GM12878 (cell line): ENCODE results near the gene ETDC. TPM values are rescaled to one million over a fixed set of nuclear protein-coding genes. Genes with fewer than 3 reads are reported as not detected.

Source experiments
- ATAC-seq: fragments of 200-7000 bp; cut with Tn5 transposase; 3 replicates; pipeline ENCODE4 v1.9.1; 2020; ENCODE audit warnings: mild to moderate bottlenecking, moderate library complexity
- BruUV-seq: library from RNA; stranded (reverse); fragments of 400-500 nt; replicated peaks from 2 replicates; lab custom pipeline; 2021; lab: Mats Ljungman, UMichigan
- CTCF ChIA-PET: fragments of 300-600 bp; sonication (Branson Sonifier 250); formaldehyde crosslinking; extraction: SDS; loops from one replicate; lab custom pipeline; 2021; ENCODE audit warnings: inconsistent platforms; lab: Yijun Ruan, JAX
- POLR2A ChIA-PET: fragments of 350-600 bp; formaldehyde crosslinking; extraction: SDS; loops from one replicate; lab custom pipeline; 2021; ENCODE audit warnings: inconsistent platforms; lab: Charles Lee
- RAD21 ChIA-PET: fragments of 300-600 bp; sonication (Branson Sonifier 250); formaldehyde crosslinking; loops from one replicate; lab custom pipeline; 2023; ENCODE audit warnings: antibody characterized with exemption; ENCODE audit not compliant: unreplicated experiment; lab: Charles Lee
- SMC1A ChIA-PET: fragments of 300-600 bp; sonication (Branson Sonifier 250); formaldehyde crosslinking; loops from one replicate; lab custom pipeline; 2023; ENCODE audit not compliant: unreplicated experiment, uncharacterized antibody; lab: Charles Lee
- DNase-seq: peaks from one replicate; pipeline ENCODE4 v3.0.0-alpha.2; 2011; ENCODE audit warnings: low read depth, low spot score
- FAIRE-seq: peaks from 3 replicates; lab custom pipeline; 2011; peaks lifted over from hg19 to GRCh38; lab: Jason Lieb, UNC
- H2AFZ ChIP-seq: 2 replicates; pipeline ENCODE4 v1.6.0; 2011; ENCODE audit warnings: low read depth, low read length, control low read depth; ENCODE audit not compliant: control insufficient read depth
- H3K27ac ChIP-seq: 2 replicates; pipeline ENCODE4 v1.5.1; 2011; ENCODE audit warnings: control low read depth; ENCODE audit not compliant: control insufficient read depth, insufficient read depth
- H3K27me3 ChIP-seq, 2 experiments: replicated peaks in 1 of 2; 2 replicates each; pipeline versions ENCODE4 v1.6.0 to v1.6.1; 2011; ENCODE audit warnings: low read length in 1 of 2; ENCODE audit not compliant: control insufficient read depth in 2 of 2, insufficient read depth in 2 of 2
- H3K36me3 ChIP-seq, 2 experiments: 2 replicates each; pipeline ENCODE4 v1.5.1; 2011; ENCODE audit warnings: low read length in 1 of 2; ENCODE audit not compliant: control insufficient read depth in 2 of 2, insufficient read depth in 2 of 2
- H3K4me1 ChIP-seq: 2 replicates; pipeline ENCODE4 v1.6.1; 2011; ENCODE audit warnings: mild to moderate bottlenecking, low read length, moderate library complexity, mixed read lengths; ENCODE audit not compliant: control insufficient read depth, insufficient read depth
- H3K4me2 ChIP-seq: 2 replicates; pipeline ENCODE4 v1.6.0; 2011; ENCODE audit warnings: control low read depth; ENCODE audit not compliant: control insufficient read depth, insufficient read depth
- H3K4me3 ChIP-seq: fragments of 200-600 bp; sonication (generic); 2 replicates; pipeline ENCODE4 v1.5.1; 2016
- H3K79me2 ChIP-seq: 2 replicates; pipeline ENCODE4 v1.6.0; 2011; ENCODE audit warnings: low read length; ENCODE audit not compliant: control insufficient read depth, insufficient read depth
- H3K9ac ChIP-seq: 2 replicates; pipeline ENCODE4 v1.8.0; 2011; ENCODE audit warnings: low read length, control low read depth, mixed read lengths; ENCODE audit not compliant: control insufficient read depth, insufficient read depth
- H3K9me3 ChIP-seq: replicated peaks from 3 replicates; pipeline ENCODE4 v1.5.1; 2011; ENCODE audit warnings: mild to moderate bottlenecking, low read length; ENCODE audit not compliant: control insufficient read depth, insufficient read depth
- H4K20me1 ChIP-seq: 2 replicates; pipeline ENCODE4 v1.6.0; 2011; ENCODE audit not compliant: control insufficient read depth, insufficient read depth
- IKZF2 ChIP-seq, 2 experiments: fragments of 450-650 bp; IDR thresholded peaks; 2 replicates each; pipeline ENCODE4 v1.6.1; 2017; ENCODE audit warnings: mild to moderate bottlenecking in 2 of 2, moderate library complexity in 2 of 2
- MEF2A ChIP-seq: IDR thresholded peaks from 2 replicates; pipeline ENCODE4 v1.6.1; 2011; ENCODE audit warnings: low read depth, mild to moderate bottlenecking, low read length, moderate library complexity; ENCODE audit not compliant: insufficient read depth
- RUNX3 ChIP-seq: IDR thresholded peaks from 2 replicates; pipeline ENCODE4 v1.6.1; 2012; ENCODE audit warnings: low read length, inconsistent platforms
- YY1 ChIP-seq: IDR thresholded peaks from 2 replicates; pipeline ENCODE4 v1.6.1; 2011; ENCODE audit warnings: low read depth, mild to moderate bottlenecking, low read length
- ZSCAN29 ChIP-seq: fragments of 450-650 bp; IDR thresholded peaks from 2 replicates; pipeline ENCODE4 v1.6.1; 2017; ENCODE audit warnings: mild to moderate bottlenecking, moderate library complexity
- WGBS: methylation state at CpG from one replicate; pipeline ENCODE4 v1.1.6; 2016; ENCODE audit warnings: low lambda C conversion rate; ENCODE audit not compliant: insufficient replicate concordance, insufficient coverage; ENCODE audit errors: missing lambda C conversion rate; 5-methylcytosine and 5-hydroxymethylcytosine counted together
- in situ Hi-C: fragments of 300-500 bp; cut with MboI; formaldehyde crosslinking; loops from 9 replicates; pipeline ENCODE4 v1.14.3; 2018; ENCODE audit warnings: mixed read lengths
- intact Hi-C: fragments of 100-400 bp; cut with micrococcal nuclease; formaldehyde crosslinking; loops from one replicate; pipeline ENCODE4 v1.14.2; 2022; ENCODE audit not compliant: unreplicated experiment
- polyA plus RNA-seq, 11 experiments: library from polyadenylated mRNA; depleted of rRNA in 4 of 11; unstranded in 6 of 11; stranded (reverse) in 5 of 11; fragments of >200 nt; fragmentation: Nextera tagmentation in 4 of 11; fragmentation: Illumina TruSeq in 1 of 11; extraction: Ambion mirVana in 4 of 11; extraction: Trizol in 1 of 11; gene quantifications; 1 replicate in 1 of 11; 2 replicates in 10 of 11; pipeline versions ENCODE4 v1.2.1 to v1.2.3, GENCODE V29; 2011 to 2016; ENCODE audit warnings: inconsistent platforms in 2 of 11, missing spikeins in 2 of 11, low read depth in 1 of 11
- total RNA-seq, 4 experiments: library from RNA; depleted of rRNA in 3 of 4; stranded (reverse); fragments of >200 nt in 3 of 4; fragmentation: Illumina TruSeq in 1 of 4; extraction: Trizol in 1 of 4; gene quantifications; 2 replicates each; pipeline versions ENCODE4 v1.2.1 to v1.2.3, GENCODE V29; 2013 to 2021
- TF ChIP-seq, protein P1 (sequence below): fragments of 450-650 bp; formaldehyde crosslinking; IDR thresholded peaks from 2 replicates; pipeline ENCODE4 v1.4.0; 2020; ENCODE audit warnings: mild to moderate bottlenecking, moderate library complexity
- TF ChIP-seq, protein P2 (sequence below): IDR thresholded peaks from 2 replicates; pipeline ENCODE4 v1.6.1; 2012; ENCODE audit warnings: low read depth, low read length, improper control_type of control experiment
- TF ChIP-seq, protein P3 (sequence below): IDR thresholded peaks from 2 replicates; pipeline ENCODE4 v1.6.1; 2012; ENCODE audit warnings: mild to moderate bottlenecking, low read depth, low read length
- TF ChIP-seq, protein P4 (sequence below): fragments of 450-650 bp; IDR thresholded peaks from 2 replicates; pipeline ENCODE4 v1.6.1; 2016; ENCODE audit warnings: mild to moderate bottlenecking, moderate library complexity, borderline replicate concordance

The ETDC gene
- total and polyA plus RNA-seq, 10 of the 15 experiments (the other 5 are each of a cell fraction or from before 2014, with no cell fraction given), result not detected

DNA sequence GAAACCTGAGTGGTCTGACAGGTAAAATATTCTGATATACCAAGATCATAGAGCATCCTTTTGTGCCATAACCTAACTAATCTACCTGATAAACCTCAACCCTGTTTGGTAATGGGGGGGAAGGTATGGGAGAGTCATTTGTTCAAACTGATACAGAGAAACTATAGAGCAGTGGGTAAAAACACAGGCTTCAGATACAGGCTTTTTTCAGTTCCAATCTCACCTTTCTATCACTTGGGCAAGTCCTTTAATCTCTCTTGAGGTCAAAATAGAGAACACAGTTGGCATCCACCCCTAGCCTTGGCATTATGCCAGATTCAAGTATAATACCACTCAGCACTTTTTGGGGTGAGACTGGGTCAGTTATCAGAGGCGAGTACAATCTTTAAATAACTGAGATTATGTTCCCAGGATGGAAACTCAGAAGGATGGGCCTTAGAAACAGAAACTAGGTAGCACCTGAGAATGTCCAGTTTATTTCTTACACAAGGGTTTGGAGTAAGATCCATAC lies 880 bp upstream of the ETDC start (continued):
- TF ChIP-seq, protein P1, sequence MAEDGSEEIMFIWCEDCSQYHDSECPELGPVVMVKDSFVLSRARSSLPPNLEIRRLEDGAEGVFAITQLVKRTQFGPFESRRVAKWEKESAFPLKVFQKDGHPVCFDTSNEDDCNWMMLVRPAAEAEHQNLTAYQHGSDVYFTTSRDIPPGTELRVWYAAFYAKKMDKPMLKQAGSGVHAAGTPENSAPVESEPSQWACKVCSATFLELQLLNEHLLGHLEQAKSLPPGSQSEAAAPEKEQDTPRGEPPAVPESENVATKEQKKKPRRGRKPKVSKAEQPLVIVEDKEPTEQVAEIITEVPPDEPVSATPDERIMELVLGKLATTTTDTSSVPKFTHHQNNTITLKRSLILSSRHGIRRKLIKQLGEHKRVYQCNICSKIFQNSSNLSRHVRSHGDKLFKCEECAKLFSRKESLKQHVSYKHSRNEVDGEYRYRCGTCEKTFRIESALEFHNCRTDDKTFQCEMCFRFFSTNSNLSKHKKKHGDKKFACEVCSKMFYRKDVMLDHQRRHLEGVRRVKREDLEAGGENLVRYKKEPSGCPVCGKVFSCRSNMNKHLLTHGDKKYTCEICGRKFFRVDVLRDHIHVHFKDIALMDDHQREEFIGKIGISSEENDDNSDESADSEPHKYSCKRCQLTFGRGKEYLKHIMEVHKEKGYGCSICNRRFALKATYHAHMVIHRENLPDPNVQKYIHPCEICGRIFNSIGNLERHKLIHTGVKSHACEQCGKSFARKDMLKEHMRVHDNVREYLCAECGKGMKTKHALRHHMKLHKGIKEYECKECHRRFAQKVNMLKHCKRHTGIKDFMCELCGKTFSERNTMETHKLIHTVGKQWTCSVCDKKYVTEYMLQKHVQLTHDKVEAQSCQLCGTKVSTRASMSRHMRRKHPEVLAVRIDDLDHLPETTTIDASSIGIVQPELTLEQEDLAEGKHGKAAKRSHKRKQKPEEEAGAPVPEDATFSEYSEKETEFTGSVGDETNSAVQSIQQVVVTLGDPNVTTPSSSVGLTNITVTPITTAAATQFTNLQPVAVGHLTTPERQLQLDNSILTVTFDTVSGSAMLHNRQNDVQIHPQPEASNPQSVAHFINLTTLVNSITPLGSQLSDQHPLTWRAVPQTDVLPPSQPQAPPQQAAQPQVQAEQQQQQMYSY (CRISPR knock-in tag), result no peak
- no peak for TF ChIP-seq IKZF2 (IDR thresholded peaks at IDR 0.05)
- no peak for TF ChIP-seq MEF2A
- TF ChIP-seq, all 136 proteins: peak for 0

DNA sequence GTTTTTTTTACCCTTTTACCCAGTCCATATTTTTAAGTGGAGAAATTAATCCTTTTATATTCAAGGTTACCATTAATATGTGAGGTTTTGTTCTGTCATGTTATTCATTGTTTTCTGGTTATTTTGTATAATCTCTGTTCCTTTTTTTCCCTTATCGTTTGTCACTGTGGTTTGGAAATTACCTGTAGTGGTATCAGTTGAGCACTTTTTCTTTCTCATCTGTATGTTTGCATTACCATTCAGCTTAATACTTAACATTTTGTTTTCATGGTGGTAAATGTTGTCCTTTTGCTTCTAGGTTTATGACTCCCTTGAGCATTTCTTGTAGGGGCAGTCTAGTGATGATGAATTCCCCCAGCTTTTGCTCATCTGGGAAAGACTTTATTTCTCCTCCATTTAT lies 6.6 kb downstream of the ETDC start:
- ChIA-PET RAD21 (no interaction called here), CTCF (interaction anchor here (1.1 to 1.4 kb wide), 2 partner anchors 20 to 26 kb away, joined by 3 to 4 read pairs; no protein-coding TSS in a partner anchor), SMC1A (no interaction called here), POLR2A (no interaction called here)
- Histone ChIP-seq H3K27me3 (no peaks in the 10 kb centered on the region), H3K27ac (no peak overlapping the region), H3K9ac (no peak overlapping the region), H2AFZ (no peak overlapping the region), H3K36me3 (no peaks in the 10 kb centered on the region; a peak in 1 of 4 replicates), H3K4me1 (no peaks in the 10 kb centered on the region), H3K4me3 (no peak overlapping the region), H4K20me1 (no peaks in the 10 kb centered on the region), H3K9me3 (peaks cover 9% of the 10 kb centered on the region; the same call in 2 of the 3 replicates), H3K4me2 (no peak overlapping the region), H3K79me2 (no peaks in the 10 kb centered on the region)
- WGBS, result 4% methylated on average over 1 of the region's 1 CpG
- intact Hi-C loops (no loop called here), in situ Hi-C loops (no loop called here)
- FAIRE-seq, result peak; percentile 56
- ATAC-seq, result peak; percentile 87
- peak; percentile 23 for DNase-seq
- BruUV-seq, result no TSS peak
- TF ChIP-seq RUNX3 (peak; percentile 73), ZSCAN29 (no peak), YY1 (no peak)
- TF ChIP-seq, protein P2, sequence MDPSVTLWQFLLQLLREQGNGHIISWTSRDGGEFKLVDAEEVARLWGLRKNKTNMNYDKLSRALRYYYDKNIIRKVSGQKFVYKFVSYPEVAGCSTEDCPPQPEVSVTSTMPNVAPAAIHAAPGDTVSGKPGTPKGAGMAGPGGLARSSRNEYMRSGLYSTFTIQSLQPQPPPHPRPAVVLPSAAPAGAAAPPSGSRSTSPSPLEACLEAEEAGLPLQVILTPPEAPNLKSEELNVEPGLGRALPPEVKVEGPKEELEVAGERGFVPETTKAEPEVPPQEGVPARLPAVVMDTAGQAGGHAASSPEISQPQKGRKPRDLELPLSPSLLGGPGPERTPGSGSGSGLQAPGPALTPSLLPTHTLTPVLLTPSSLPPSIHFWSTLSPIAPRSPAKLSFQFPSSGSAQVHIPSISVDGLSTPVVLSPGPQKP, result no peak
- TF ChIP-seq, protein P3, sequence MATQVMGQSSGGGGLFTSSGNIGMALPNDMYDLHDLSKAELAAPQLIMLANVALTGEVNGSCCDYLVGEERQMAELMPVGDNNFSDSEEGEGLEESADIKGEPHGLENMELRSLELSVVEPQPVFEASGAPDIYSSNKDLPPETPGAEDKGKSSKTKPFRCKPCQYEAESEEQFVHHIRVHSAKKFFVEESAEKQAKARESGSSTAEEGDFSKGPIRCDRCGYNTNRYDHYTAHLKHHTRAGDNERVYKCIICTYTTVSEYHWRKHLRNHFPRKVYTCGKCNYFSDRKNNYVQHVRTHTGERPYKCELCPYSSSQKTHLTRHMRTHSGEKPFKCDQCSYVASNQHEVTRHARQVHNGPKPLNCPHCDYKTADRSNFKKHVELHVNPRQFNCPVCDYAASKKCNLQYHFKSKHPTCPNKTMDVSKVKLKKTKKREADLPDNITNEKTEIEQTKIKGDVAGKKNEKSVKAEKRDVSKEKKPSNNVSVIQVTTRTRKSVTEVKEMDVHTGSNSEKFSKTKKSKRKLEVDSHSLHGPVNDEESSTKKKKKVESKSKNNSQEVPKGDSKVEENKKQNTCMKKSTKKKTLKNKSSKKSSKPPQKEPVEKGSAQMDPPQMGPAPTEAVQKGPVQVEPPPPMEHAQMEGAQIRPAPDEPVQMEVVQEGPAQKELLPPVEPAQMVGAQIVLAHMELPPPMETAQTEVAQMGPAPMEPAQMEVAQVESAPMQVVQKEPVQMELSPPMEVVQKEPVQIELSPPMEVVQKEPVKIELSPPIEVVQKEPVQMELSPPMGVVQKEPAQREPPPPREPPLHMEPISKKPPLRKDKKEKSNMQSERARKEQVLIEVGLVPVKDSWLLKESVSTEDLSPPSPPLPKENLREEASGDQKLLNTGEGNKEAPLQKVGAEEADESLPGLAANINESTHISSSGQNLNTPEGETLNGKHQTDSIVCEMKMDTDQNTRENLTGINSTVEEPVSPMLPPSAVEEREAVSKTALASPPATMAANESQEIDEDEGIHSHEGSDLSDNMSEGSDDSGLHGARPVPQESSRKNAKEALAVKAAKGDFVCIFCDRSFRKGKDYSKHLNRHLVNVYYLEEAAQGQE, result no peak
- TF ChIP-seq, protein P4, sequence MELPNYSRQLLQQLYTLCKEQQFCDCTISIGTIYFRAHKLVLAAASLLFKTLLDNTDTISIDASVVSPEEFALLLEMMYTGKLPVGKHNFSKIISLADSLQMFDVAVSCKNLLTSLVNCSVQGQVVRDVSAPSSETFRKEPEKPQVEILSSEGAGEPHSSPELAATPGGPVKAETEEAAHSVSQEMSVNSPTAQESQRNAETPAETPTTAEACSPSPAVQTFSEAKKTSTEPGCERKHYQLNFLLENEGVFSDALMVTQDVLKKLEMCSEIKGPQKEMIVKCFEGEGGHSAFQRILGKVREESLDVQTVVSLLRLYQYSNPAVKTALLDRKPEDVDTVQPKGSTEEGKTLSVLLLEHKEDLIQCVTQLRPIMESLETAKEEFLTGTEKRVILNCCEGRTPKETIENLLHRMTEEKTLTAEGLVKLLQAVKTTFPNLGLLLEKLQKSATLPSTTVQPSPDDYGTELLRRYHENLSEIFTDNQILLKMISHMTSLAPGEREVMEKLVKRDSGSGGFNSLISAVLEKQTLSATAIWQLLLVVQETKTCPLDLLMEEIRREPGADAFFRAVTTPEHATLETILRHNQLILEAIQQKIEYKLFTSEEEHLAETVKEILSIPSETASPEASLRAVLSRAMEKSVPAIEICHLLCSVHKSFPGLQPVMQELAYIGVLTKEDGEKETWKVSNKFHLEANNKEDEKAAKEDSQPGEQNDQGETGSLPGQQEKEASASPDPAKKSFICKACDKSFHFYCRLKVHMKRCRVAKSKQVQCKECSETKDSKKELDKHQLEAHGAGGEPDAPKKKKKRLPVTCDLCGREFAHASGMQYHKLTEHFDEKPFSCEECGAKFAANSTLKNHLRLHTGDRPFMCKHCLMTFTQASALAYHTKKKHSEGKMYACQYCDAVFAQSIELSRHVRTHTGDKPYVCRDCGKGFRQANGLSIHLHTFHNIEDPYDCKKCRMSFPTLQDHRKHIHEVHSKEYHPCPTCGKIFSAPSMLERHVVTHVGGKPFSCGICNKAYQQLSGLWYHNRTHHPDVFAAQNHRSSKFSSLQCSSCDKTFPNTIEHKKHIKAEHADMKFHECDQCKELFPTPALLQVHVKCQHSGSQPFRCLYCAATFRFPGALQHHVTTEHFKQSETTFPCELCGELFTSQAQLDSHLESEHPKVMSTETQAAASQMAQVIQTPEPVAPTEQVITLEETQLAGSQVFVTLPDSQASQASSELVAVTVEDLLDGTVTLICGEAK, result no peak
